HG02938 (cell line): ENCODE measurements around the gene COLQ.
"Not testable (repeated sequence)": the region's sequence is repeated elsewhere in the genome, so short reads cannot be mapped to it uniquely, and the experiment has no call there.

Experiments
- ATAC-seq: cut with Tn5 transposase; IDR thresholded peaks from one replicate; pipeline ENCODE4 v1.9.1; 2021; ENCODE audit warnings: mild to moderate bottlenecking, moderate library complexity; ENCODE audit not compliant: unreplicated experiment

COLQ gene

GRCh38 chr3:15521573-15521965 lies at the start of gene COLQ:
Gene COLQ, minus strand, starts transcription at chr3:15521706. Its CDS starts 81 bp downstream, at chr3:15521625.
- no peak for ATAC-seq

DNA sequence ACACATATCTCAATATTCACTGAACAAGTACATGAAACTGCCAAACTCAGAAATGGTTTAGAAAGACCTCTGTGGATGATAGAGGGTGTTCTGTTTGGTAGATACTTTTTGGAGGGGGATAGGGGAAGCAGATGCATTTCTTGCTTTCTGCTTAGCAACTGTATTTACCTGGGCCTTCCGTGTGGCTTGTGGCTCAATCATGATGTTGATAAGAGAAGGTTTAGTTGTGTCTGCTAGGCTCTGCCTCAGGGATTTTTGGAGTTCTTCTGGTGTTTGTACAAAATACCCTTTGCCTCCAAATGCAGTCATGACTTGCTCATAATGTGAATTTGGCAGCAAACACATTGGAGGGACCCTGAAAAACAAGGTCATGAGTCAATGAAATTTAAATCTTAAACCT lies 41.7 kb upstream of the COLQ start:
- ATAC-seq, result no peak

- no peak for ATAC-seq
These were observed 41.1 kb upstream of the COLQ start for GRCh38 chr3:15562560-15562959.

GRCh38 chr3:15558581-15558980 lies 37.1 kb upstream of the COLQ start:
- no peak for ATAC-seq

DNA sequence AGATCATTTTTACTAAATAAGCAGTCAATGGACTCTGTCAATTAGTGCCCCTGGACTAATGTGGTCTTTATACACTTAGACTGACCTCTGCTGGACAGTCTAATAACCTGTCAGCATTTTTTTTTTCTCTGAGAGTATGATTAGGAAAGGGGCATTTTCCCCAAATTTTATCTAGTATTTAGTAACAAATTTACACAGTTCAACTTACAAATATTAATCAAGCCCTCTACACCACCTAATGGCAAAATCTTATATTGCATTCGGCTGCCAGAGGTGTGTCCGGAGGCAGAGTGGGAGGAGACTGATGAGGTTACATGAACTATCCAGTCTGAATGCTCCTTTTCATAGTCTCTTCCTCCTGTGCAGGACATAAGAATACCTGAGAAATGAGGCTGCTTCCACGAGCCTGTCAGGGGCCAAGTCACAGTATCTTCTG lies 36.0 kb upstream of the COLQ start:
- peak; percentile 50 for ATAC-seq

DNA sequence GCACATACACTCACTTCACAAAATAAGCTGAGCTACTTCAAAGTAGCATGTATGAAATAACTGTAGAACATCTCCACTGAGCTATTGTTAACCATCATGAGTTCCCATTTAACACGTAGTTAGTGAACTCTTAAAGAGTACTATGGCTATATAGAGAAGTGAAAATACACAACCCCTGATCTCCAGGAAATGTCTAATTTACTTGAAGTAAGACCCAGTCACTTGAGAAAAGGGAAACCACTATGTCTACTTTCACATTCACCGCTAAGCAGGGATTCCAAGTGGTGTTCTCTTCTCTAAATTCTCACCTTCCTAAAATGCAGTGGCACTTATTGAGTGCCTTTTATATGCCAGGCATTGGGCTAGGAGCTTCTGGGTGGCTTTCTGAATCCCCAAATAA lies 35.0 kb upstream of the COLQ start:
- peak; percentile 90 for ATAC-seq

DNA sequence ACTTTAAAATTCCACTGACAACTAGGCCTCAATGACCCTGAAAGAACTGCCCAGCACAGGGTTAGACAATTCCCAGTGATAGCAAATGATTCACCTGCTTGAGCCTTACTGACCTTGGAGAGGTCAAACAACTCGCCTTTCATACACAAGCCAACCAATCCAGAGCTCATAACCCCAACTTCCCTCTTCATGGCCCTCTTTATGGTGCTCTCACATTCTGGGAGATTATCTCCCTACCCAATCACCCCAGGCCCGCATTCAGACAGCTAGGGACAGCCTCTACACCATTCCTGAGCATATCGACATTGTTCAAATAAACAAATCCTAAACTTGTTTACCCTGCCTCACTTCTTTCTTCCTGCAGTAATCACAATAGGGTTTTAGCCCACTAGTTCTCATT lies 32.2 kb upstream of the COLQ start:
- no peak for ATAC-seq

DNA sequence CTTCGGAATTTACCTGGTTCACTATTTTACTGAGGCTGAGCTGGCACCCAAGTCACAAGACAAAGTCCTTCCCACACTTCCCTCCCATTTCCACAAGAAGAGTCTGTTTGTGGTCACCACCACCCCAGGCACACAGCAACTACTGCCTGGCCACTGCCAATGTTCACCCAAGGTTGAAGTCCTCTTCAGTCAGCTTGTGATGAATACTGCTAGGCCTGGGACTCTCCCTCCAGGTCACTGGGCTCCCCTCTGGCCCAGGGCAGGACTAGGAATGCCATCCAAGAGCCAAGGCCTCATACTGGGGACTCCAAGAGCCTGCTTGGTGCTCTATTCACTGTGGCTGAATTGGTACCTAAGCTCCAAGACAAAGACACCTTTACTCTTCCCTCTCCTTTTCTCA lies 30.4 kb upstream of the COLQ start:
- no peak for ATAC-seq

DNA sequence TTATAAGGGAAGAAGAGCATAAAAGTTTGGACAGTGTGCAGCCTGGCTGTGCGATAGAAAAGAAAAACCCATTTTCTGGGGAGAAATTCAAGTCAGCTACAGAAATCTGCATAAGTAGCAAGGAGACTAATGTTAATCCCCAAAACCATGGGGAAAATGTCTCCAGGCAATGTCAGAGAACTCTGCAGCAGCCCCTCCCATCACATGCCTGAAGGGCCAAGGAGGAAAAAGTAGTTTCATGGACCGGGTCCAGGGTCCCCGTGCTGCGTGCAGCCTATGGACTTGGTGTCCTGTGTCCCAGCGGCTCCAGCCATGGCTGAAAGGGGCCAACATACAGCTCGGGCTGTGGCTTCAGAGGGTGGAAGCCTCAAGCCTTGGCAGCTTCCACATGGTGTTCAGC lies 28.3 kb upstream of the COLQ start:
- ATAC-seq, result no peak

DNA sequence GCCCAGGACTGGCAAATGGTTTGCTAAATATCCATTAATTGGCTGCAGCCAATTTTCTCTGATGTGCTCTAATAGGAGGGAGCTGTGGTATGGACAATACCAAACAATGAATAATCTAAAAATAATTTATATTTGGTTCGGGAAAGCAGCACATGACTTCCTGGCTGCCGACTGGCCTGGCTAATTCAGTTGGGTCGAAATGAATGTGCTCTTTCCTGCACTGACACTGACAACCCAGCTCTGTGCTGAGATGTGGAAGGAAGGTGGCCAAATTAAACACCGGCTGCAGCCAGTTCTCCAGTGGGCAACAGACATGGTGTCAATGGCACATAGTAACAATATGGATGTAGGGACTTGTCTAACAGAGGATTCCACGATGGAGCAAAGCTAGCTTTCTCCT lies 21.1 kb upstream of the COLQ start:
- ATAC-seq, result no peak

GRCh38 chr3:15541371-15541770 lies 19.9 kb upstream of the COLQ start:
- no peak for ATAC-seq

- ATAC-seq, result no peak
These were observed 17.6 kb upstream of the COLQ start for GRCh38 chr3:15539066-15539465.

- no peak for ATAC-seq
These were observed 16.8 kb upstream of the COLQ start for GRCh38 chr3:15538345-15538744.

GRCh38 chr3:15536856-15537255 lies 15.3 kb upstream of the COLQ start:
- ATAC-seq, result no peak

GRCh38 chr3:15535732-15536131 lies 14.2 kb upstream of the COLQ start:
- ATAC-seq, result no peak

GRCh38 chr3:15532614-15533013 lies 11.1 kb upstream of the COLQ start:
- ATAC-seq, result not testable (repeated sequence)

DNA sequence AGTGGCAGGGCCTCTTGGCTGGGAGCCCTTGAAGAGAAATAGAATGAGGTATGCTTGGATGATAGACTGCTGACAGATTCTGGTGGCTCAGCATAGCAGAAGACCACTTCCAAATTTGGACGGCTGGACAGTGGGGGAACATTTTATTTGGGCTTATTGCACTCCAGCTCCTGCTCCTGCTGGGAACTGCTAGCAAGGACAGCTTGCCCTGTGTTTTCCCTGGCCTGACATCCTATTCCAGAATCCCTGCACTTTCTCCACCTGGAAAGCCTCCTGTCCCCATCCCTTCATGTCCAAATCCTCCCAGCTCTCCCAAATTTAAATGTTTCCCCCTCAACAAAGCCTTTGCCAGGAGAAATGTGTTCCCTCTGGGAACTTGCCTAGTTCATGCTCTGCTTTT lies 9.8 kb upstream of the COLQ start:
- ATAC-seq, result no peak

DNA sequence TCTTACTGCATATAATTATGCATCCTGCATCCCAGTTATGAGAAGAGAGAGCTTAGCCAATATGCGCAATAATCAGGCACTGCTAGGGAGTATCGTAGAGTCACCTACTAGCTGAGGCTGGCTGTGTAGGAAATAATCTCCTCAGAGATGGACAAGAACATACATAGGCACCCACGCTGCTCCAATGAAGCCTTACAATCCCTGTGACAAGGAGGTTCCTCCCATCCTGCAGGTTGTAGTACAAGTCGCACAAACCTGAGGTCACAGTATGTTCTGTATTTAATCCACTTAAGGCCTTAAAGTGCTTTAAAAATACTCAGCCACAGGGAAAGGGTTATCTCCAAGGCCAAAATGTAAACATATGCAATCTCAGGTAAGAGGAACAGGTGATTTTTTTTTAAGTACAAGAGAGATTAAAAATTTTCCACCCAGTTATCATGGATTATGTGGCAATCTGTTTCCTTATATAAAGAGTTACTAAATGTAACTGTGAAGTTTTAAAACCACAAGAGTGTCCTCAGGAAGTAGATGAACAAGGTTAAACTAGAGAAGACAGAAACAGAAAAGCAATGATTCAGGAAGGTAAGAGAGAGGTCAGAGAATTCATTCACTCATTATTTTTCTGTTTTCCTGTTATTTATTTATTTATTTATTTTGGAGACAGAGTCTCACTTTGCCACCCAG lies 7.5 kb upstream of the COLQ start:
- ATAC-seq, result no peak

GRCh38 chr3:15527031-15527459 lies 5.5 kb upstream of the COLQ start:
- ATAC-seq, result no peak

DNA sequence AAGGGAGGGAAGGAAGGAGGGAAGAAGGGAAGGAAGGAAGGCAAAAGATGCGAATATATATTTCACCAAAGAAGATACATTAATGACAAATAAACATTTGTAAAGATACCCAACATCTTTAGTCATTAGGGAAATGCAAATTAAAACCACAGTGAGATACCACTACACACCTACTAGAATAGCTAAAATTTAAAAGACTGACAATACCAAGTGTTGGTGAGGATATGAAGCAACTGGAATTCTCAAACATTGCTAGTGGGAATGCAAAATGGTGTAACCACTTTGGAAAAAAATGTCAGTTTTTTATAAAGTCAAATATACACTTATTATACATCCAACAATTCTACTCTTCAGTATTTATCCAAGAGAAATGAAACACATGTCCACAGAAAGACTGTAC lies 4.3 kb upstream of the COLQ start:
- ATAC-seq, result no peak

- ATAC-seq, result no peak
These were observed 2.3 kb upstream of the COLQ start for GRCh38 chr3:15523660-15524417.

- ATAC-seq, result no peak
These were observed 510 bp upstream of the COLQ start for GRCh38 chr3:15522016-15522415.
